Germinal center (tissue), 1 donor: ENCODE results near the gene COL5A2.

Experiments used
- DNase-seq: peaks from one replicate; pipeline ENCODE4 v3.0.0; 2012; ENCODE audit warnings: mixed read lengths, low spot score

The COL5A2 gene

DNA sequence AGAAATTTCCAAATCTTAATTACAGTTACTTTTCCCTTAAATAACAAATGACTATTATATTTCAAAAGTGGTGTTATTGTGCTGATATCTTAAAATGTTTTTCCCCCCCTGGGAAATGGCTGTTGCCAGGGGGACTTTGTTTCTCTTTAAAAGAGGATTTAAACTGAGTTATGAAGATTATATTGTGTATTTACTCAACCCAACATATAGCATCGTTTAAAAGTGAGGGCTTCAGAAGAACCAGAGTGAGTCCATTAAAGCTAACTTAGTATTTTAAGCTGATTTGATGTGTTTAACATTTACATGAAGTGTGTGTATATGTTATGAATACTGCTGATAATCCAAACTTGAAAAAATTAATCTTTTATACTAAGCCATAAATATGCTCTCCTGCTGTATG is 81.6 kb downstream of the COL5A2 start:
- DNase-seq = no peak

DNA sequence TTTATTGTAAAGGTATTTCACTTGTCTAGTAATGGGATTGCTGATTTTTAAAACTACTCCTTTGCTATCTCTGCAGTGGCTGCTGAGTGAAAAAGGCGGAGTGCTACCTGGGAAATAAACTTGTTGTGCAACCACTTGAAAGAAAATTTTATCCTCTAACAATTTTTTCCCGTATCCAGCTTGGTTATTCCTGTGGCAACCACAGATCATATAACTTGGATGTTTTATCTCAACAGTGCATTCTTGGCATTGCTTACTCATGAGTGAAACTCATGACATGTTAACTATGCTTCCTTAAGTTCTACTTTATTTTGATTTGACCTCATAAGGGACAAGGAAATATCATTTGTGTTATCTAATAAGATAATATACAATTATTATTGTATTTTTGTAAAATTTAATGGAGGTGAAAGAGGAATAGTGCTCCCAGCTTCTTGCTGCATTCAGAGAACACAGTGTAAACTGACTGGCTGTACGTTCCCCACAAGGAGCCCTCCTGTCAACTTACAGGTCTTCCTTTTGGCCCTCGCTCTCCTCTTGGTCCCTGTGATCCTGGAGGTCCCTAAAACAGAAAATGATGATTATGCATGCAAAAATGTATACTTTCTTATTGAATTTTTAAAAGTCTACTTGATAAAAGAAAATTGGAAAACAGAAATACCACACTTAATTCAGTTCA is 82.7 kb downstream of the COL5A2 start:
- DNase-seq = no peak

DNA sequence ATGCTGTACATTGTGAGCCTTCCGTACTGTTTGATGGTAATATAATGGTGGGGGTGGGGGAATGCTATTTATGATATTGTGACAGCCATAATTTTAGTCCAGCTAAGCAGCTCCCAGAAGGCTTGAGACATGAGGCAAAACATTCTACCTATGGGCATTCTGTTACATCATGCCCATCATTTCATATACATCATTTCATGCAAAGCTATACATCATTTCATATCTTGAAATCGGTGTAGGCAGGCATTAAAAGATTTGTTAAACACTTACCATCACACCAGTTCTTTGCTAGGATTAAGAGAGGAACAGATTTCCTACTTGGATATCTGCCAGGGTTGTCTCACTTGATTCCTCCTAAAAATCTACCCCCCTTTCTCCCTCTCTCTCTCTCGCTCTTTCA is 84.5 kb downstream of the COL5A2 start:
- DNase-seq = no peak

- no peak for DNase-seq
These were observed 86.6 kb downstream of the COL5A2 start for GRCh38 chr2:189092936-189093335.

- no peak for DNase-seq
These were observed 88.3 kb downstream of the COL5A2 start for GRCh38 chr2:189091253-189091652.

GRCh38 chr2:189088591-189089205 is 90.9 kb downstream of the COL5A2 start:
- no peak for DNase-seq

GRCh38 chr2:189086710-189087109 is 92.9 kb downstream of the COL5A2 start:
- DNase-seq = no peak

GRCh38 chr2:189086250-189086649 is 93.3 kb downstream of the COL5A2 start:
- DNase-seq = no peak

GRCh38 chr2:189083606-189084005 is 96.0 kb downstream of the COL5A2 start:
- no peak for DNase-seq

DNA sequence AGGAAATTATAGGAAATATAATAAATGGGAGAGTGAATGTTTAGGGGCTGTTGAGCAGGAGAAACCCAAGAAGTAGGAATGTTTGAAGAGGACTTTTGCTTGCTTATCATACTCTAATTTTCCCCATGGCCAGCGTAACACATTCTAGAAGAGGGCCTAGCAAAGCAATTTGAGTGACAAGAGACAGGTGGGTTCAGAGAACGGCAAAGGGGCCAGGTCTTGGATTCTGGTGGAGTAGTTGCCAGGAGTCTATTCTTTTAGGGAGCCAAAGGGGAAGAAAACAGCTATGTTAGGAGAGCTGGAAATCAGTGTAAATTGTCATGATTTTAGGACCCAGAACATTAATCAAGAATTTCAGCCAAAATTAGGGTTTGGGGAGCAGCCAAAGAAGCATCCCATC is 96.5 kb downstream of the COL5A2 start:
- no peak for DNase-seq

GRCh38 chr2:189082376-189082975 is 97.1 kb downstream of the COL5A2 start:
- no peak for DNase-seq

DNA sequence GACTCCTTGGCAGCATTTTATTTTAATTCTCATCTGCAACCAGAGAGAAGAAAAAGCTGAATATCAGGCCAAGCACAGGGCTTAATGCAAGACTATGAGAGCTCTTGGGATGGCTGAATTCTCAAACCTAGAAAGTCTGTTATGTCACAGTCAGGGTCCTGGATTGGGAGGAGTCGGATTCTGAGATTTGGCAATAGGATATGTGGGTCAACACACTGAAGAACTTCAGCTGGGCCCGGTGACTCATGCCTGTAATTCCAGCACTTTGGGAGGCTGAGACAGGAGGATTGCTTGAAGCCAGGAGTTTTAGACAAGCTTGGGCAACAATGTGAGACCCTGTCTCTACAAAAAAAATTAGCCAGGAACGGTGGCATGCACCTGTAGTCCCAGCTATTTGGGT is 103.0 kb downstream of the COL5A2 start:
- DNase-seq = no peak

GRCh38 chr2:189076120-189076519 is 103.4 kb downstream of the COL5A2 start:
- no peak for DNase-seq

DNA sequence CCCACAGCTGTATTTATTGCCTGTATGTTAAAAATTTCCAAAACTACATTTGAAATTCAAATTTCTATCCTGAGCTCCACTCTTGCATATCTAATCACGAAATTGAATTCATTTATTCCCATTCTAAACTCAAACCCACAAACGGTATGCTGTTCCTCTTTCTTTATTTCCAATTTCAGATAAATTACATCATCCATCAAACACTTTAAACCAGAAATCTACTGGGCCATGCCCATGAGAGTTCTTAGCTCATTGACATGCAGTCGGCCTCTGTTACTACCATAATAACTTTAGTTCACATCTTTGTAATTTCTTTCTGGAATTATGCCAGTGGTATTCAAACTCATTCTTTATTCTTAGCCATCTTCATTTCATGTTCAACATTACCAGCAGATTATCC is 105.1 kb downstream of the COL5A2 start:
- DNase-seq = no peak

- no peak for DNase-seq
These were observed 107.5 kb downstream of the COL5A2 start for GRCh38 chr2:189072036-189072435.

DNA sequence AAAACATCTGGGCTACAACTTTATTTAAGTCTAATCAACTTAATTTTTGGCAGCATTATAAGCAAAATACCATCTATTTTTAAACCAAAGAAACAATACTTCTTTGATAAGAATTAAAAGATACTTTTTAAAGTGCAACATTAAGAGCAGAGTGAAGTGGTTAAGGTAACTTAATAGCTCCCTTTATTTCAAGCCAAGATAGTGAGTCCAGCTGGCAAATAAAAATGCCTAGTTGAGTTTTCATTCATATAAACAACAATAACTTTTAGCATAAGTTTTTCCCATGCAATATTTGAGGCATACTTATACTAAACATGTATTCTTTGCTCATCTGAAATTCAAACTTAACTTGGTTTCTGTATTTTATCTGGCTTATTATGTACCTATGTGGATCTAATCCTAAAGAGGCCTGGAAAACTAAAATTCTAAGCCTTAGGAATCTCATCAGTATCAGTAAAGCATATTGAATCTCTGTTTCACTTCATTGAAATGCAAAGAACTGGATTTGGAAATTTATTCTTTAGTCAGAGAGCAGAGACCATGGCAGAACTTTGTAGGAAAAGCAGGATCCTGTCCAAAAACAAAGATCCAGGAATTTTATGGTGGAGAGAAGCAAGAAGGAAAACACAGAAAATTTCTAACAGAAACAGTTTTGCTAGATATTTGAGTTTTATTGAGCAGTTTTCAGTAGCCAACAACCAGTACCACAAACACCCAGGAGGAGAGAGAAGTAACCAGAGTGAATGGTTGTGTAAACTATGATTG is 109.5 kb downstream of the COL5A2 start:
- no peak for DNase-seq

DNA sequence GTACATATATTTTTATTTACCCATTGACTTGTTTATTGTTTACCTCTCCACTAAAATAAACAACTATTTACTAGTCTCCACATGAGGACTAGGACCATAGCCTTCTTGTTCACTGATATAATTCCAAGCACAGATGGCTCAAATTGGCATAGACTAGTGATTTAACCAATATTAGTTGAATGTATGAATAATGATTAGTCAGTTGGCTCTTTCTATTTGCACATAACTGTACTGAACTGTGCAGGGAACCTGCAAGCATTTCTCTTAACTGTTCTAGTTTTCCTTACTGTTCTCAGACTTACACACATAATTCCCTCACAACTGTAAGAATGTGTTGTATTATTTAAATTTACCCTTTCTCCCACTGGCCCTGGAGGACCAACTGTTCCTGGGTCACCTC is 113.5 kb downstream of the COL5A2 start:
- DNase-seq = no peak

DNA sequence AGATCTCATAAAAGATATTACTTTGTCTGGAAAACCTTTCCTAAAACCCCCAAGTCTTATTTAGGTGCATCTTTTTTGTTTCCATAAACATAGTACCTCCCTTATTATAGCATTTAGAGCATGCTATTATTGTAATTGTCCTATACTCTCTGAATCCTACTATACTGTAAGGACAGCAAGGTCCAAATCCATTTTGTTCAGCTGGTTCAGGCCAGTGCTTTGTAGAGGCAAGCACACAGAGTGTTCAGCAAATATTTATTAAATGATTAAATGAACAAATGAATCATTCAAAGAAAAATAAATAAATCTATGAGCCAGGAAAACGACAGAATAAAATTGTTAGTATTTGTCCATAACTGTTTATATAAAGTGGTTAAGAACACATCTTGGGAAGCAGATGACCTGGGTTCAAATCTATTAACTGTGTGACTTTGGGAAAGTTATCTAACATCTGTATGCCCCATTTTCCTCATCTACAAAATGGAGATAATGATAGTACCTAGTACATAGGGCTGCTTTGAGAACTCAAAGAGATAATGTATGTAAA is 119.4 kb downstream of the COL5A2 start:
- no peak for DNase-seq

DNA sequence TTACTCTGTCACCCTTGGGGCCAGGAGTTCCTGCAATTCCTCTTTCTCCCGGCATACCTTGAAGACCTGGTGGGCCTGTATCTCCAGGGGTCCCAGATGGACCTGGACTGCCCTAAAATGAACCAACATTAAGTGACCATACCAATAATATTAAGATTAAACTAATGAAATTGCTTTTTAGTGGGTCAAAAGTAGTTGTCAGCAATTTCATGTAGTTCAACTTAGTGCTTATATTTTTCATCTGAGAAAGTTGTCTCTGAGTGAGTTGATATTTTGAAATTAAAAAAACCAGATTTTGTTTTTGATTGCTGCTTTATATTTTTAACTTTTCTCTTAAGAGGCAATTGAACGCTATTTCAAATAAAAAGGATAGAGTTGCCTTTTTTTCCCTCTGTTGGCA is 122.2 kb downstream of the COL5A2 start:
- DNase-seq = no peak

DNA sequence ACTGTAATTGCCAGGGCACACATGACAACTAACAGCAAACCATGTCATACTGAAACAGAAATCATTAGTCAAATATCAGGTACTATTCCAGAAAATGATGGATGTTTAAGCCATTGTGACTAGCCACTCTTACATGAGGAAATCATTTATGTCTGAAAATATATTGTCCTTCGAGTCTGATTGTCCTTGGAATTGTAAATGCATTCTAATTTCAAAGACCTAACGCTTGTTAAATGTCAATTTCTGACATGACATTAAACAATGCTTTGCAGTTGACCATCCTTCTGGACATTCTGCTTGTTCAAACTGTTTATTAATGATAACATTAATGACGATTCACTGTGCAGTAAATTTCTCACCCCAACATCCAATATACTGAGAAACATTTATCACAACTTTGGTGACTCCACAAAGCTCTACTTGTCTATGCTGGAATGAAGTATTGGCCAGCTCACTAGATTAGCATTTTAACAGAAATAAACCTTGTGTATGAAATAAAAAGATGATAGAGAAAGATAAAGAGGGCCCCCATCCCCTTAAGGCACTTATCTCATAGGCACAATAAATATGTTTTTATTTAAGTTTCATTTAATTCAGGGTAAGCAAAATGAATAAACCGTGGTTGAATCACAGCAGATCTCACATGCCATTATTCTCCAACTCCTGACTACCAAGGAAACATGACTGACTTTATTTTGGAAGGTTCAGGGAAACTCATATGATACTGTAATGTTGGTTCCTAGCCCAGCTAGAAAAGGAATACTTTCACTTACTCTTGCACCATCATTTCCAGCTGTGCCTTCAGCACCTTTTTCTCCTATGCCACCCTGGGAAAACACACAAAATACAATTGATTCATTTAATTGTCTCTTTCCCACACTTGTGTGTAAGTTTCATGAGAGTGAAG is 123.1 kb downstream of the COL5A2 start:
- no peak for DNase-seq

DNA sequence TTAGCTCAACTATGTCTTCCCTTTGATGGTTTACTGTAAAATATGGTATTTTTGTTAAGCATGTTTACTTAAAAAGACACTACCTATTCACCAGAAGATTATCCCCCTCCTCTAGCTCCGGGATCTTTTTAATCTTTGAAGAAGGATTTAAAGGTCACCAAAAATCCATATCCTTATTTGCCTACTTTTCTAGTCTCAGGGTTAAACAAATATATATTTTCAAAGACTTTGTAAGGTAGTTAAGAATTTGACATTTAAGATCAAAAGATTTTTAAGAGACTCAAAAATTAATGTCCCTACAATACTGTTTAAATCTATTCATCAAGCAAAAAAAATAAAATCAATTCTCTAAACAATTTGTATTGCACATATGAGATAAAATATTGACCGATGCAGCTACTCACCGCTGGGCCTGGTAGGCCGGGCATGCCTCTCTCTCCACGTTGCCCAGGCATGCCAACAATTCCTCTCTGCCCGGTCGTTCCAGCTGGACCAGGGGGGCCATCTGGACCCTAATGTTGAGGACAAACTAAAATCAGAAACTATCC is 129.3 kb downstream of the COL5A2 start:
- DNase-seq = no peak
